K562 (cell line): ENCODE measurements around the gene DCHS2. TPM values are rescaled to one million over a fixed set of nuclear protein-coding genes. Genes with fewer than 3 reads are reported as not detected.

ENCODE experiments used
- AFF1 ChIP-seq, 2 experiments: fragments of 450-650 bp; IDR thresholded peaks; 2 replicates each; pipeline ENCODE4 v1.6.1; 2018; ENCODE audit warnings: mild to moderate bottlenecking in 2 of 2, low read depth in 1 of 2; ENCODE audit not compliant: partially characterized antibody in 2 of 2
- ATF6 ChIP-seq: sonication (generic); formaldehyde crosslinking; IDR thresholded peaks from 2 replicates; pipeline ENCODE4 v1.4.0; 2020; ENCODE audit warnings: mild to moderate bottlenecking, missing genetic modification reagents
- FOXP1 ChIP-seq: sonication (generic); formaldehyde crosslinking; IDR thresholded peaks from 2 replicates; pipeline ENCODE4 v1.8.0; 2022; ENCODE audit warnings: mild to moderate bottlenecking, missing genetic modification reagents
- HCFC1 ChIP-seq: IDR thresholded peaks from 2 replicates; pipeline ENCODE4 v1.6.1; 2012; ENCODE audit warnings: low read depth, low read length, improper control_type of control experiment
- IRF9 ChIP-seq: fragments of 450-650 bp; IDR thresholded peaks from 2 replicates; pipeline ENCODE4 v1.6.1; 2016; ENCODE audit warnings: missing biosample characterization, missing genetic modification characterization
- NELFE ChIP-seq: IDR thresholded peaks from 2 replicates; pipeline ENCODE4 v1.6.1; 2011; ENCODE audit warnings: mild to moderate bottlenecking; ENCODE audit not compliant: insufficient read depth, insufficient read length
- PBX2 ChIP-seq, 2 experiments: IDR thresholded peaks in 1 of 2; conservative IDR thresholded peaks in 1 of 2; 2 replicates each; pipeline ENCODE4 v1.6.1; 2016; ENCODE audit warnings: low read depth in 2 of 2, mild to moderate bottlenecking in 1 of 2, missing compliant biosample characterization in 1 of 2, missing genetic modification characterization in 1 of 2, moderate library complexity in 1 of 2
- PCBP1 ChIP-seq: fragments of 200-400 bp; formaldehyde crosslinking; IDR thresholded peaks from 2 replicates; pipeline ENCODE4 v1.6.1; 2018; ENCODE audit warnings: mild to moderate bottlenecking, low read depth, low read length; ENCODE audit not compliant: poor library complexity, severe bottlenecking
- SMARCE1 ChIP-seq: fragments of 450-650 bp; IDR thresholded peaks from 2 replicates; pipeline ENCODE4 v1.7.1; 2016; ENCODE audit warnings: mild to moderate bottlenecking
- TAF9B ChIP-seq: fragments of 450-650 bp; IDR thresholded peaks from 2 replicates; pipeline ENCODE4 v1.6.1; 2018; ENCODE audit warnings: mild to moderate bottlenecking; ENCODE audit not compliant: partially characterized antibody
- ZBED1 ChIP-seq: IDR thresholded peaks from 2 replicates; pipeline ENCODE4 v1.6.1; 2014
- ZBTB2 ChIP-seq: fragments of 450-650 bp; IDR thresholded peaks from 2 replicates; pipeline ENCODE4 v1.6.1; 2016; ENCODE audit warnings: antibody characterized with exemption
- ZEB2 ChIP-seq: fragments of 450-650 bp; IDR thresholded peaks from 2 replicates; pipeline ENCODE4 v1.6.1; 2016
- ZFP1 ChIP-seq: fragments of 450-650 bp; formaldehyde crosslinking; IDR thresholded peaks from 2 replicates; pipeline ENCODE4 v1.4.0; 2020; ENCODE audit warnings: mild to moderate bottlenecking, mixed read lengths
- ZFPM2 ChIP-seq: fragments of 250-450 bp; sonication (Bioruptor Pico); IDR thresholded peaks from 2 replicates; pipeline ENCODE4 v1.5.1; 2022; ENCODE audit warnings: mild to moderate bottlenecking
- ZNF311 ChIP-seq: fragments of 250-450 bp; sonication (Bioruptor Pico); IDR thresholded peaks from 2 replicates; pipeline ENCODE4 v1.4.0; 2020; ENCODE audit warnings: mild to moderate bottlenecking, moderate library complexity
- ZNF589 ChIP-seq: fragments of 200-800 bp; sonication (Bioruptor generic); IDR thresholded peaks from 2 replicates; pipeline ENCODE4 v1.6.1; 2016; ENCODE audit warnings: low read depth, missing genetic modification characterization, missing compliant biosample characterization
- polyA plus RNA-seq, 8 experiments: library from polyadenylated mRNA; depleted of rRNA in 4 of 8; stranded (reverse) in 5 of 8; unstranded in 3 of 8; fragments of >200 nt; fragmentation: Nextera tagmentation in 2 of 8; fragmentation: Illumina TruSeq in 1 of 8; extraction: Ambion mirVana in 2 of 8; extraction: Trizol in 1 of 8; gene quantifications; 2 replicates each; pipeline versions ENCODE4 v1.2.1 to v1.2.3, GENCODE V29; 2011 to 2014; ENCODE audit warnings: inconsistent platforms in 1 of 8, missing spikeins in 1 of 8
- total RNA-seq, 7 experiments: library from RNA; depleted of rRNA in 6 of 7; stranded (reverse); fragments of >200 nt in 6 of 7; fragmentation: Illumina TruSeq in 2 of 7; extraction: Trizol in 2 of 7; gene quantifications; 2 replicates each; pipeline versions ENCODE4 v1.2.1 to v1.2.3, GENCODE V29; 2011 to 2021; ENCODE audit warnings: low replicate concordance in 1 of 7

Gene DCHS2
- total and polyA plus RNA-seq, 9 of the 15 experiments (the other 6 are each of a cell fraction or from before 2014, with no cell fraction given) = 0.49 to 7.1 (median 5.3) TPM

GRCh38 chr4:154485127-154485773 is 6.3 kb downstream of the DCHS2 start (continued):
- TF ChIP-seq IRF9 (tag) = no peak
- no peak for TF ChIP-seq ZFPM2 (CRISPR knock-in tag)
- TF ChIP-seq AFF1 (IDR thresholded peaks at IDR 0.05; ENCODE audit: low read depth in 1 of 2, partially characterized antibody in 2 of 2) = no peak
- no peak for TF ChIP-seq ZBTB2
- no peak for TF ChIP-seq ZEB2
- peak; percentile 70; the same call in 1 of the 2 replicates for TF ChIP-seq SMARCE1
- TF ChIP-seq NELFE = no peak
- no peak for TF ChIP-seq FOXP1 (CRISPR knock-in tag)
- TF ChIP-seq ZBED1 = no peak
- no peak for TF ChIP-seq ATF6
- TF ChIP-seq HCFC1 = no peak
- no peak for TF ChIP-seq PBX2 (CRISPR knock-in tag; IDR thresholded peaks at IDR 0.05; ENCODE audit: low read depth)
- TF ChIP-seq PBX2 (tag; conservative IDR thresholded peaks at IDR 0.05; ENCODE audit: low read depth) = no peak
- TF ChIP-seq ZNF589 (CRISPR knock-in tag) = 0 out of 2 replicates have a peak, but pooled peaks have one; percentile 30
- TF ChIP-seq ZNF311 (CRISPR knock-in tag) = no peak
- TF ChIP-seq TAF9B = no peak
- no peak for TF ChIP-seq ZFP1 (CRISPR knock-in tag)
- TF ChIP-seq PCBP1 = no peak
